HepG2 (cell line): ENCODE measurements around the gene NOTUM. TPM values are rescaled to one million over a fixed set of nuclear protein-coding genes. Genes with fewer than 3 reads are reported as not detected.
A peak's percentile ranks its signal among the peaks of the same experiment; 100 is the strongest.

Experiments
- HOXA9 ChIP-seq: sonication (generic); formaldehyde crosslinking; IDR thresholded peaks from 2 replicates; pipeline ENCODE4 v1.8.1; 2022; ENCODE audit warnings: missing genetic modification reagents, mild to moderate bottlenecking, moderate library complexity, borderline replicate concordance
- MATR3 ChIP-seq: sonication (generic); formaldehyde crosslinking; IDR thresholded peaks from 2 replicates; pipeline ENCODE4 v1.4.0; 2020; ENCODE audit warnings: missing genetic modification reagents
- MLLT10 ChIP-seq: sonication (generic); formaldehyde crosslinking; IDR thresholded peaks from 2 replicates; pipeline ENCODE4 v1.4.0; 2020; ENCODE audit warnings: missing genetic modification reagents
- RFX1 ChIP-seq: fragments of 450-650 bp; IDR thresholded peaks from 2 replicates; pipeline ENCODE4 v1.6.1; 2017
- RNF2 ChIP-seq: fragments of 450-650 bp; conservative IDR thresholded peaks from 2 replicates; pipeline ENCODE4 v1.6.1; 2016; ENCODE audit warnings: low read depth
- SIX1 ChIP-seq: sonication (generic); formaldehyde crosslinking; IDR thresholded peaks from 2 replicates; pipeline ENCODE4 v1.4.0; 2020; ENCODE audit warnings: missing genetic modification reagents, borderline replicate concordance
- ZBTB40 ChIP-seq, 2 experiments: fragments of 450-650 bp in 1 of 2; sonication (generic) in 1 of 2; formaldehyde crosslinking in 1 of 2; IDR thresholded peaks; 2 replicates each; pipeline versions ENCODE4 v1.6.1 to v1.8.0; 2016 to 2022; ENCODE audit warnings: antibody characterized with exemption in 1 of 2, mild to moderate bottlenecking in 1 of 2, missing genetic modification reagents in 1 of 2
- ZNF703 ChIP-seq: sonication (generic); formaldehyde crosslinking; IDR thresholded peaks from 2 replicates; pipeline ENCODE4 v1.5.1; 2020; ENCODE audit warnings: missing genetic modification reagents, mild to moderate bottlenecking, moderate library complexity, borderline replicate concordance
- ZNF740 ChIP-seq: sonication (generic); formaldehyde crosslinking; IDR thresholded peaks from 2 replicates; pipeline ENCODE4 v1.4.0; 2020; ENCODE audit warnings: missing genetic modification reagents
- polyA plus RNA-seq, 8 experiments: library from polyadenylated mRNA; depleted of rRNA in 3 of 8; stranded (reverse) in 7 of 8; unstranded in 1 of 8; fragments of >200 nt; fragmentation: Illumina TruSeq in 4 of 8; extraction: Trizol in 4 of 8; gene quantifications; 2 replicates each; pipeline versions ENCODE4 v1.2.1 to v1.2.3, GENCODE V29; 2011 to 2016; ENCODE audit warnings: low read depth in 4 of 8, missing spikeins in 1 of 8, mixed read lengths in 1 of 8; ENCODE audit not compliant: insufficient read depth in 1 of 8
- total RNA-seq, 5 experiments: library from RNA; depleted of rRNA; stranded (reverse); fragments of >200 nt; fragmentation: Illumina TruSeq; extraction: Trizol; gene quantifications; 2 replicates each; pipeline ENCODE4 v1.2.3, GENCODE V29; 2016; ENCODE audit warnings: low read depth in 1 of 5
- TF ChIP-seq, protein P1 (sequence below): sonication (generic); formaldehyde crosslinking; IDR thresholded peaks from 2 replicates; pipeline ENCODE4 v1.4.0; 2020; ENCODE audit warnings: missing genetic modification reagents
- TF ChIP-seq, protein P2 (sequence below): IDR thresholded peaks from 2 replicates; pipeline ENCODE4 v1.6.1; 2016; ENCODE audit warnings: low read depth, control low read depth
- TF ChIP-seq, protein P3 (sequence below): IDR thresholded peaks from 2 replicates; pipeline ENCODE4 v1.6.1; 2016; ENCODE audit warnings: control low read depth
- TF ChIP-seq, protein P4 (sequence below): sonication (generic); formaldehyde crosslinking; IDR thresholded peaks from 2 replicates; pipeline ENCODE4 v1.5.0; 2020; ENCODE audit warnings: missing genetic modification reagents

The NOTUM gene
- total and polyA plus RNA-seq, 2 of the 13 experiments (the other 11 are each of a cell fraction or from before 2014, with no cell fraction given) = 150 to 160 TPM

GRCh38 chr17:81927653-81928543, 33.1 kb downstream of the NOTUM start, which contains the start of gene MAFG (continued):
- no peak for TF ChIP-seq ZBTB40 (IDR thresholded peaks at IDR 0.05)
- peak; percentile 67 for TF ChIP-seq ZBTB40 (CRISPR knock-in tag; IDR thresholded peaks at IDR 0.05)
- no peak for TF ChIP-seq SIX1 (CRISPR knock-in tag)
- peak; percentile 49; the same call in 1 of the 2 replicates for TF ChIP-seq ZNF740 (CRISPR knock-in tag)
- TF ChIP-seq, protein P1, sequence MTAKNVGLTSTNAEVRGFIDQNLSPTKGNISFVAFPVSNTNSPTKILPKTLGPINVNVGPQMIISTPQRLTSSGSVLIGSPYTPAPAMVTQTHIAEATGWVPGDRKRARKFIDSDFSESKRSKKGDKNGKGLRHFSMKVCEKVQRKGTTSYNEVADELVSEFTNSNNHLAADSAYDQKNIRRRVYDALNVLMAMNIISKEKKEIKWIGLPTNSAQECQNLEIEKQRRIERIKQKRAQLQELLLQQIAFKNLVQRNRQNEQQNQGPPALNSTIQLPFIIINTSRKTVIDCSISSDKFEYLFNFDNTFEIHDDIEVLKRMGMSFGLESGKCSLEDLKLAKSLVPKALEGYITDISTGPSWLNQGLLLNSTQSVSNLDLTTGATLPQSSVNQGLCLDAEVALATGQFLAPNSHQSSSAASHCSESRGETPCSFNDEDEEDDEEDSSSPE = peak; percentile 83
- TF ChIP-seq MATR3 (CRISPR knock-in tag) = no peak
- TF ChIP-seq HOXA9 (CRISPR knock-in tag) = no peak
- TF ChIP-seq, protein P2, sequence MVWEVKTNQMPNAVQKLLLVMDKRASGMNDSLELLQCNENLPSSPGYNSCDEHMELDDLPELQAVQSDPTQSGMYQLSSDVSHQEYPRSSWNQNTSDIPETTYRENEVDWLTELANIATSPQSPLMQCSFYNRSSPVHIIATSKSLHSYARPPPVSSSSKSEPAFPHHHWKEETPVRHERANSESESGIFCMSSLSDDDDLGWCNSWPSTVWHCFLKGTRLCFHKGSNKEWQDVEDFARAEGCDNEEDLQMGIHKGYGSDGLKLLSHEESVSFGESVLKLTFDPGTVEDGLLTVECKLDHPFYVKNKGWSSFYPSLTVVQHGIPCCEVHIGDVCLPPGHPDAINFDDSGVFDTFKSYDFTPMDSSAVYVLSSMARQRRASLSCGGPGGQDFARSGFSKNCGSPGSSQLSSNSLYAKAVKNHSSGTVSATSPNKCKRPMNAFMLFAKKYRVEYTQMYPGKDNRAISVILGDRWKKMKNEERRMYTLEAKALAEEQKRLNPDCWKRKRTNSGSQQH (CRISPR knock-in tag) = no peak; the same call in 1 of the 2 replicates
- no peak for TF ChIP-seq MLLT10 (CRISPR knock-in tag)
- 0 out of 2 replicates have a peak, but pooled peaks have one; percentile 56 for TF ChIP-seq RNF2
- TF ChIP-seq ZNF703 (CRISPR knock-in tag) = no peak
- TF ChIP-seq, protein P3, sequence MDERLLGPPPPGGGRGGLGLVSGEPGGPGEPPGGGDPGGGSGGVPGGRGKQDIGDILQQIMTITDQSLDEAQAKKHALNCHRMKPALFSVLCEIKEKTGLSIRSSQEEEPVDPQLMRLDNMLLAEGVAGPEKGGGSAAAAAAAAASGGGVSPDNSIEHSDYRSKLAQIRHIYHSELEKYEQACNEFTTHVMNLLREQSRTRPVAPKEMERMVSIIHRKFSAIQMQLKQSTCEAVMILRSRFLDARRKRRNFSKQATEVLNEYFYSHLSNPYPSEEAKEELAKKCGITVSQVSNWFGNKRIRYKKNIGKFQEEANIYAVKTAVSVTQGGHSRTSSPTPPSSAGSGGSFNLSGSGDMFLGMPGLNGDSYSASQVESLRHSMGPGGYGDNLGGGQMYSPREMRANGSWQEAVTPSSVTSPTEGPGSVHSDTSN (CRISPR knock-in tag) = no peak
- TF ChIP-seq, protein P4, sequence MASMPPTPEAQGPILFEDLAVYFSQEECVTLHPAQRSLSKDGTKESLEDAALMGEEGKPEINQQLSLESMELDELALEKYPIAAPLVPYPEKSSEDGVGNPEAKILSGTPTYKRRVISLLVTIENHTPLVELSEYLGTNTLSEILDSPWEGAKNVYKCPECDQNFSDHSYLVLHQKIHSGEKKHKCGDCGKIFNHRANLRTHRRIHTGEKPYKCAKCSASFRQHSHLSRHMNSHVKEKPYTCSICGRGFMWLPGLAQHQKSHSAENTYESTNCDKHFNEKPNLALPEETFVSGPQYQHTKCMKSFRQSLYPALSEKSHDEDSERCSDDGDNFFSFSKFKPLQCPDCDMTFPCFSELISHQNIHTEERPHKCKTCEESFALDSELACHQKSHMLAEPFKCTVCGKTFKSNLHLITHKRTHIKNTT = 0 out of 2 replicates have a peak, but pooled peaks have one; percentile 32
- peak; percentile 95 for TF ChIP-seq RFX1
